ENCODE data around the gene HS1BP3. TPM values are rescaled to one million over a fixed set of nuclear protein-coding genes. Genes with fewer than 3 reads are reported as not detected.
A peak's percentile ranks its signal among the peaks of the same experiment; 100 is the strongest.

Gene HS1BP3
- polyA plus RNA-seq, 1 donor = 10.3 TPM

GRCh38 chr2:20674974-20675679 is 24.2 kb upstream of the HS1BP3 start:
- DNase-seq = no peak

GRCh38 chr2:20674309-20674965 is 23.5 kb upstream of the HS1BP3 start:
- DNase-seq = no peak

- no peak for DNase-seq
Measured at GRCh38 chr2:20673686-20674308, 22.9 kb upstream of the HS1BP3 start.

GRCh38 chr2:20672201-20672951 is 21.5 kb upstream of the HS1BP3 start:
- DNase-seq = no peak

GRCh38 chr2:20671736-20672080 is 20.8 kb upstream of the HS1BP3 start:
- no peak for DNase-seq

- no peak for DNase-seq
Measured at GRCh38 chr2:20671036-20671735, 20.3 kb upstream of the HS1BP3 start.

- DNase-seq = no peak
Measured at GRCh38 chr2:20670315-20671035, 19.6 kb upstream of the HS1BP3 start.

GRCh38 chr2:20669562-20670314 is 18.8 kb upstream of the HS1BP3 start:
- DNase-seq = no peak

- no peak for DNase-seq
Measured at GRCh38 chr2:20668871-20669475, 18.1 kb upstream of the HS1BP3 start.

GRCh38 chr2:20668451-20668850 is 17.6 kb upstream of the HS1BP3 start:
- DNase-seq = no peak

- DNase-seq = no peak
Measured at GRCh38 chr2:20667531-20668401, 16.9 kb upstream of the HS1BP3 start.

GRCh38 chr2:20667151-20667530 is 16.2 kb upstream of the HS1BP3 start:
- no peak for DNase-seq

- peak; percentile 40 for DNase-seq
Measured at GRCh38 chr2:20666304-20667150, 15.6 kb upstream of the HS1BP3 start, which contains the start of gene GDF7. Gene GDF7 (plus strand): TSS chr2:20667144. CDS start chr2:20667240, 96 bp downstream.

- DNase-seq = no peak
Measured at GRCh38 chr2:20666005-20666303, 15.1 kb upstream of the HS1BP3 start.

- DNase-seq = no peak
Measured at GRCh38 chr2:20665243-20666004, 14.5 kb upstream of the HS1BP3 start.

GRCh38 chr2:20664431-20665242 is 13.7 kb upstream of the HS1BP3 start:
- DNase-seq = no peak

GRCh38 chr2:20664071-20664390 is 13.1 kb upstream of the HS1BP3 start:
- DNase-seq = no peak

All from hindlimb muscle (tissue), 1 donor.